Hepatocyte (in vitro differentiated cells): Measurements from ENCODE around the gene GRAMD1A.
"Not testable (repeated sequence)": the region's sequence is repeated elsewhere in the genome, so short reads cannot be mapped to it uniquely, and the experiment has no call there.

Experiments
- EZH2 ChIP-seq: fragments of 200-600 bp; sonication (generic); IDR thresholded peaks from 2 replicates; pipeline ENCODE4 v1.6.1; 2016; ENCODE audit warnings: antibody characterized with exemption, mild to moderate bottlenecking, borderline replicate concordance
- EZH2phosphoT487 ChIP-seq: fragments of 200-600 bp; sonication (generic); IDR thresholded peaks from one replicate; pipeline ENCODE4 v1.6.1; 2018; ENCODE audit warnings: antibody characterized with exemption, mild to moderate bottlenecking, low read depth, moderate library complexity; ENCODE audit not compliant: unreplicated experiment, severe bottlenecking
- TF ChIP-seq, protein P1 (sequence below): fragments of 200-600 bp; sonication (generic); IDR thresholded peaks from 2 replicates; pipeline ENCODE4 v1.5.1; 2016; ENCODE audit warnings: antibody characterized with exemption, mild to moderate bottlenecking; ENCODE audit not compliant: poor library complexity

DNA sequence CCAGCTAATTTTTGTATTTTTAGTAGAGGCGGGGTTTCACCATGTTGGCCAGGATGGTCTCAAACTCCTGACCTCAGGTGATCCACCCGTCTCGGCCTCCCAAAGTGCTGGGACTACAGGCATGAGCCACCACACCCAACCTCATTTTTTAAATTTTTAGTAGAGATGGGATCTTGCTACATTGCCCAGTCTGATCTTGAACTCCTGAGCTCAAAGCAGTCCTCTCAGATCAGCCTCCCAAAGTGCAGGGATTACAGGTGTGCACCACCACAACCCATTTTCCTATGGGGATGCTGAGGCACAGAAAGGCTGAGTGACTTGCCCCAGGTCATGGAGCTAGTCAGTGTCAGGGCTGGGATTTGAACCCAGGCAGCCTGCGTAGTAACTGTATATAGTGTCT lies 51.1 kb downstream of the GRAMD1A start:
- TF ChIP-seq, protein P1, sequence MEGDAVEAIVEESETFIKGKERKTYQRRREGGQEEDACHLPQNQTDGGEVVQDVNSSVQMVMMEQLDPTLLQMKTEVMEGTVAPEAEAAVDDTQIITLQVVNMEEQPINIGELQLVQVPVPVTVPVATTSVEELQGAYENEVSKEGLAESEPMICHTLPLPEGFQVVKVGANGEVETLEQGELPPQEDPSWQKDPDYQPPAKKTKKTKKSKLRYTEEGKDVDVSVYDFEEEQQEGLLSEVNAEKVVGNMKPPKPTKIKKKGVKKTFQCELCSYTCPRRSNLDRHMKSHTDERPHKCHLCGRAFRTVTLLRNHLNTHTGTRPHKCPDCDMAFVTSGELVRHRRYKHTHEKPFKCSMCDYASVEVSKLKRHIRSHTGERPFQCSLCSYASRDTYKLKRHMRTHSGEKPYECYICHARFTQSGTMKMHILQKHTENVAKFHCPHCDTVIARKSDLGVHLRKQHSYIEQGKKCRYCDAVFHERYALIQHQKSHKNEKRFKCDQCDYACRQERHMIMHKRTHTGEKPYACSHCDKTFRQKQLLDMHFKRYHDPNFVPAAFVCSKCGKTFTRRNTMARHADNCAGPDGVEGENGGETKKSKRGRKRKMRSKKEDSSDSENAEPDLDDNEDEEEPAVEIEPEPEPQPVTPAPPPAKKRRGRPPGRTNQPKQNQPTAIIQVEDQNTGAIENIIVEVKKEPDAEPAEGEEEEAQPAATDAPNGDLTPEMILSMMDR = not testable (repeated sequence)
- TF ChIP-seq EZH2, EZH2phosphoT487: not testable (repeated sequence)
